GM12878 (cell line): Measurements from ENCODE around the gene MORF4L2. TPM values are rescaled to one million over a fixed set of nuclear protein-coding genes. Genes with fewer than 3 reads are reported as not detected.
"Not testable (repeated sequence)": the region's sequence is repeated elsewhere in the genome, so short reads cannot be mapped to it uniquely, and the experiment has no call there.

ENCODE experiments used
- ATAC-seq: fragments of 200-7000 bp; cut with Tn5 transposase; 3 replicates; pipeline ENCODE4 v1.9.1; 2020; ENCODE audit warnings: mild to moderate bottlenecking, moderate library complexity
- BruUV-seq: library from RNA; stranded (reverse); fragments of 400-500 nt; replicated peaks from 2 replicates; lab custom pipeline; 2021; lab: Mats Ljungman, UMichigan
- CTCF ChIA-PET: fragments of 300-600 bp; sonication (Branson Sonifier 250); formaldehyde crosslinking; extraction: SDS; loops from one replicate; lab custom pipeline; 2021; ENCODE audit warnings: inconsistent platforms; lab: Yijun Ruan, JAX
- POLR2A ChIA-PET: fragments of 350-600 bp; formaldehyde crosslinking; extraction: SDS; loops from one replicate; lab custom pipeline; 2021; ENCODE audit warnings: inconsistent platforms; lab: Charles Lee
- RAD21 ChIA-PET: fragments of 300-600 bp; sonication (Branson Sonifier 250); formaldehyde crosslinking; loops from one replicate; lab custom pipeline; 2023; ENCODE audit warnings: antibody characterized with exemption; ENCODE audit not compliant: unreplicated experiment; lab: Charles Lee
- SMC1A ChIA-PET: fragments of 300-600 bp; sonication (Branson Sonifier 250); formaldehyde crosslinking; loops from one replicate; lab custom pipeline; 2023; ENCODE audit not compliant: unreplicated experiment, uncharacterized antibody; lab: Charles Lee
- DNase-seq: peaks from one replicate; pipeline ENCODE4 v3.0.0-alpha.2; 2011; ENCODE audit warnings: low read depth, low spot score
- FAIRE-seq: peaks from 3 replicates; lab custom pipeline; 2011; peaks lifted over from hg19 to GRCh38; lab: Jason Lieb, UNC
- H2AFZ ChIP-seq: 2 replicates; pipeline ENCODE4 v1.6.0; 2011; ENCODE audit warnings: low read depth, low read length, control low read depth; ENCODE audit not compliant: control insufficient read depth
- H3K27ac ChIP-seq: 2 replicates; pipeline ENCODE4 v1.5.1; 2011; ENCODE audit warnings: control low read depth; ENCODE audit not compliant: control insufficient read depth, insufficient read depth
- H3K27me3 ChIP-seq, 2 experiments: replicated peaks in 1 of 2; 2 replicates each; pipeline versions ENCODE4 v1.6.0 to v1.6.1; 2011; ENCODE audit warnings: low read length in 1 of 2; ENCODE audit not compliant: control insufficient read depth in 2 of 2, insufficient read depth in 2 of 2
- H3K36me3 ChIP-seq, 2 experiments: 2 replicates each; pipeline ENCODE4 v1.5.1; 2011; ENCODE audit warnings: low read length in 1 of 2; ENCODE audit not compliant: control insufficient read depth in 2 of 2, insufficient read depth in 2 of 2
- H3K4me1 ChIP-seq: 2 replicates; pipeline ENCODE4 v1.6.1; 2011; ENCODE audit warnings: mild to moderate bottlenecking, low read length, moderate library complexity, mixed read lengths; ENCODE audit not compliant: control insufficient read depth, insufficient read depth
- H3K4me2 ChIP-seq: 2 replicates; pipeline ENCODE4 v1.6.0; 2011; ENCODE audit warnings: control low read depth; ENCODE audit not compliant: control insufficient read depth, insufficient read depth
- H3K4me3 ChIP-seq: fragments of 200-600 bp; sonication (generic); 2 replicates; pipeline ENCODE4 v1.5.1; 2016
- H3K79me2 ChIP-seq: 2 replicates; pipeline ENCODE4 v1.6.0; 2011; ENCODE audit warnings: low read length; ENCODE audit not compliant: control insufficient read depth, insufficient read depth
- H3K9ac ChIP-seq: 2 replicates; pipeline ENCODE4 v1.8.0; 2011; ENCODE audit warnings: low read length, control low read depth, mixed read lengths; ENCODE audit not compliant: control insufficient read depth, insufficient read depth
- H3K9me3 ChIP-seq: replicated peaks from 3 replicates; pipeline ENCODE4 v1.5.1; 2011; ENCODE audit warnings: mild to moderate bottlenecking, low read length; ENCODE audit not compliant: control insufficient read depth, insufficient read depth
- H4K20me1 ChIP-seq: 2 replicates; pipeline ENCODE4 v1.6.0; 2011; ENCODE audit not compliant: control insufficient read depth, insufficient read depth
- NR2F1 ChIP-seq: fragments of 450-650 bp; conservative IDR thresholded peaks from 2 replicates; pipeline ENCODE4 v1.6.1; 2017; ENCODE audit warnings: mild to moderate bottlenecking
- TCF3 ChIP-seq: IDR thresholded peaks from 2 replicates; pipeline ENCODE4 v1.6.1; 2012; ENCODE audit warnings: low read depth, mild to moderate bottlenecking, low read length, borderline replicate concordance; ENCODE audit not compliant: insufficient read depth
- WGBS: methylation state at CpG from one replicate; pipeline ENCODE4 v1.1.6; 2016; ENCODE audit warnings: low lambda C conversion rate; ENCODE audit not compliant: insufficient replicate concordance, insufficient coverage; ENCODE audit errors: missing lambda C conversion rate; 5-methylcytosine and 5-hydroxymethylcytosine counted together
- in situ Hi-C: fragments of 300-500 bp; cut with MboI; formaldehyde crosslinking; loops from 9 replicates; pipeline ENCODE4 v1.14.3; 2018; ENCODE audit warnings: mixed read lengths
- intact Hi-C: fragments of 100-400 bp; cut with micrococcal nuclease; formaldehyde crosslinking; loops from one replicate; pipeline ENCODE4 v1.14.2; 2022; ENCODE audit not compliant: unreplicated experiment
- polyA plus RNA-seq, 11 experiments: library from polyadenylated mRNA; depleted of rRNA in 4 of 11; unstranded in 6 of 11; stranded (reverse) in 5 of 11; fragments of >200 nt; fragmentation: Nextera tagmentation in 4 of 11; fragmentation: Illumina TruSeq in 1 of 11; extraction: Ambion mirVana in 4 of 11; extraction: Trizol in 1 of 11; gene quantifications; 1 replicate in 1 of 11; 2 replicates in 10 of 11; pipeline versions ENCODE4 v1.2.1 to v1.2.3, GENCODE V29; 2011 to 2016; ENCODE audit warnings: inconsistent platforms in 2 of 11, missing spikeins in 2 of 11, low read depth in 1 of 11
- total RNA-seq, 4 experiments: library from RNA; depleted of rRNA in 3 of 4; stranded (reverse); fragments of >200 nt in 3 of 4; fragmentation: Illumina TruSeq in 1 of 4; extraction: Trizol in 1 of 4; gene quantifications; 2 replicates each; pipeline versions ENCODE4 v1.2.1 to v1.2.3, GENCODE V29; 2013 to 2021

The MORF4L2 gene
- total and polyA plus RNA-seq, 10 of the 15 experiments (the other 5 are each of a cell fraction or from before 2014, with no cell fraction given), result 118 to 311 (median 199) TPM

- Histone ChIP-seq H3K4me3 (no peak overlapping the region), H3K9ac (no peak overlapping the region), H3K27me3 (no peaks in the 10 kb centered on the region), H2AFZ (no peak overlapping the region), H3K27ac (no peak overlapping the region), H3K4me2 (no peak overlapping the region), H4K20me1 (no peaks in the 10 kb centered on the region), H3K4me1 (no peaks in the 10 kb centered on the region), H3K36me3 (no peaks in the 10 kb centered on the region), H3K79me2 (no peaks in the 10 kb centered on the region), H3K9me3 (no peaks in the 10 kb centered on the region)
- in situ Hi-C loops, result no loop called here
- ChIA-PET CTCF (interaction anchor here (0.7 kb wide), 1 partner anchor 10 kb away, joined by 3 read pairs; no protein-coding TSS in a partner anchor), RAD21 (no interaction called here), POLR2A (no interaction called here), SMC1A (no interaction called here)
- no peak for FAIRE-seq
- ATAC-seq, result no peak
- intact Hi-C loops, result no loop called here
- BruUV-seq, result no TSS peak
- DNase-seq, result no peak
- TF ChIP-seq NR2F1 (no peak), TCF3 (no peak)
- 0% methylated on average over 5 of the region's 5 CpGs for WGBS
Measured at GRCh38 chrX:103658681-103659433, 27.6 kb downstream of the MORF4L2 start.

GRCh38 chrX:103657066-103657465 is 29.4 kb downstream of the MORF4L2 start:
- BruUV-seq, POLR2A ChIA-PET, H2AFZ ChIP-seq, H3K36me3 ChIP-seq, intact Hi-C loops, DNase-seq, FAIRE-seq, H4K20me1 ChIP-seq, H3K9me3 ChIP-seq, H3K27me3 ChIP-seq, in situ Hi-C loops, ATAC-seq, H3K4me3 ChIP-seq, RAD21 ChIA-PET, H3K27ac ChIP-seq, H3K9ac ChIP-seq, H3K4me2 ChIP-seq, H3K4me1 ChIP-seq, CTCF ChIA-PET, H3K79me2 ChIP-seq: not testable (repeated sequence)
- 68% methylated on average over 2 of the region's 2 CpGs for WGBS
- SMC1A ChIA-PET, result interaction anchor here (0.8 to 1.1 kb wide), 2 partner anchors 10 to 26 kb away, joined by 3 read pairs; no protein-coding TSS in a partner anchor
